PC-9 (cell line): ENCODE data around the gene GFRA1. TPM values are rescaled to one million over a fixed set of nuclear protein-coding genes. Genes with fewer than 3 reads are reported as not detected.

Experiments used
- BruUV-seq: library from RNA; stranded (reverse); fragments of 400-500 nt; replicated peaks from 2 replicates; lab custom pipeline; 2021; lab: Mats Ljungman, UMichigan
- CTCF ChIA-PET: fragments of 300-600 bp; sonication (Branson Sonifier 250); formaldehyde crosslinking; loops from one replicate; lab custom pipeline; 2022; ENCODE audit warnings: antibody characterized with exemption; lab: Charles Lee
- POLR2A ChIA-PET: fragments of 300-600 bp; sonication (Branson Sonifier 250); formaldehyde crosslinking; loops from one replicate; lab custom pipeline; 2022; ENCODE audit warnings: antibody characterized with exemption; ENCODE audit not compliant: unreplicated experiment; lab: Charles Lee
- DNase-seq, 2 experiments: peaks; one replicate each; pipeline versions ENCODE4 v3.0.0 to v3.0.0-alpha.2; 2015 to 2022; ENCODE audit warnings: mixed read lengths in 1 of 2
- H2AFZ ChIP-seq: fragments of 200-600 bp; sonication (generic); 2 replicates; pipeline ENCODE4 v1.8.1; 2017; ENCODE audit warnings: antibody characterized with exemption
- H3F3A ChIP-seq: fragments of 200-600 bp; sonication (generic); 2 replicates; pipeline ENCODE4 v1.8.1; 2017; ENCODE audit warnings: antibody characterized with exemption, mild to moderate bottlenecking, low read depth; ENCODE audit not compliant: insufficient read depth
- H3K27ac ChIP-seq: fragments of 200-600 bp; sonication (generic); 2 replicates; pipeline ENCODE4 v1.6.1; 2016; ENCODE audit warnings: mixed run types
- H3K27me3 ChIP-seq: fragments of 200-600 bp; sonication (generic); 2 replicates; pipeline ENCODE4 v1.6.1; 2016; ENCODE audit warnings: low read depth, mixed run types; ENCODE audit not compliant: insufficient read depth
- H3K36me3 ChIP-seq: fragments of 200-600 bp; sonication (generic); 2 replicates; pipeline ENCODE4 v1.6.1; 2016; ENCODE audit warnings: low read depth, mixed run types
- H3K4me1 ChIP-seq: fragments of 200-600 bp; sonication (generic); replicated peaks from 2 replicates; pipeline ENCODE4 v1.6.1; 2016; ENCODE audit warnings: mixed run types; ENCODE audit not compliant: insufficient read depth
- H3K4me2 ChIP-seq: fragments of 200-600 bp; sonication (generic); 2 replicates; pipeline ENCODE4 v1.6.1; 2017; ENCODE audit warnings: mixed run types
- H3K4me3 ChIP-seq: fragments of 200-600 bp; sonication (generic); 2 replicates; pipeline ENCODE4 v1.6.1; 2016; ENCODE audit warnings: mixed run types
- H3K79me2 ChIP-seq: fragments of 200-600 bp; sonication (generic); 2 replicates; pipeline ENCODE4 v1.6.1; 2017; ENCODE audit warnings: low read depth, mixed run types
- H3K9me2 ChIP-seq: fragments of 200-600 bp; sonication (generic); 2 replicates; pipeline ENCODE4 v1.8.1; 2017; ENCODE audit warnings: mild to moderate bottlenecking; ENCODE audit not compliant: insufficient read depth
- H3K9me3 ChIP-seq: fragments of 200-600 bp; sonication (generic); 2 replicates; pipeline ENCODE4 v1.8.1; 2016; ENCODE audit warnings: low read depth; ENCODE audit not compliant: insufficient read depth
- H4K20me1 ChIP-seq: fragments of 200-600 bp; sonication (generic); 2 replicates; pipeline ENCODE4 v1.8.1; 2017; ENCODE audit not compliant: insufficient read depth
- EZH2 ChIP-seq: fragments of 200-600 bp; sonication (generic); IDR thresholded peaks from 2 replicates; pipeline ENCODE4 v1.8.0; 2017; ENCODE audit warnings: antibody characterized with exemption, low read depth
- intact Hi-C: fragments of 100-400 bp; cut with micrococcal nuclease; formaldehyde crosslinking; loops from one replicate; pipeline ENCODE4 v1.10.0; 2022; ENCODE audit not compliant: unreplicated experiment
- total RNA-seq: library from RNA; stranded (reverse); gene quantifications from 2 replicates; pipeline ENCODE4 v1.2.3, GENCODE V29; 2021
- TF ChIP-seq, protein P1 (sequence below): fragments of 200-600 bp; sonication (generic); conservative IDR thresholded peaks from 2 replicates; pipeline ENCODE4 v1.6.1; 2017; ENCODE audit warnings: mixed run types, antibody characterized with exemption, mild to moderate bottlenecking, moderate library complexity

Gene GFRA1
- total RNA-seq, 1 experiment from 2014 or later: 0.11 TPM

DNA sequence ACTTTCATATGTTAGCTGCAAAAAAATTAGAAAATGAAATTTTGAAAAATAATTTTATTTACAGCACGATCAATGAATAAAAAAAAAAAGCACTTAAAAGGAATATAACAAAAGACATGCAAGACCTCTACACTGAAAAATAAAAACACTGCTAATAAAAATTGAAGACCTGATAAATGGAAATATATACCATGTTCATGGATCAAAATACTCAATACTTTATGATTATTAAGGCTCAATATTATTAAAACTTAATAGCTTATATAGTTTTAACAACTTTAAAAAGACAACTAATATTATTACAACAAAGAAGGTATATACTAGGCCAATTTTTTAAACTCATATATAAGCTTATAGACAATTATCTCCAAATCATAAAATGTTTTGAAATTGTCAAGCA lies 143.0 kb downstream of the GFRA1 start:
- BruUV-seq: no TSS peak
- Histone ChIP-seq H2AFZ (no peak overlapping the region), H4K20me1 (no peaks in the 10 kb centered on the region), H3K9me3 (no peaks in the 10 kb centered on the region), H3K27ac (no peak overlapping the region), H3K36me3 (no peaks in the 10 kb centered on the region), H3K79me2 (no peaks in the 10 kb centered on the region), H3K4me1 (no peaks in the 10 kb centered on the region), H3K4me2 (no peak overlapping the region), H3F3A (no peaks in the 10 kb centered on the region), H3K27me3 (0 out of 2 replicates have a peak, but pooled peaks cover 10% of the 10 kb centered on the region), H3K9me2 (no peaks in the 10 kb centered on the region), H3K4me3 (no peak overlapping the region)
- DNase-seq: no peak
- intact Hi-C loops: no loop called here
- POLR2A ChIA-PET: no interaction called here
- CTCF ChIA-PET: no interaction called here
- TF ChIP-seq, protein P1, sequence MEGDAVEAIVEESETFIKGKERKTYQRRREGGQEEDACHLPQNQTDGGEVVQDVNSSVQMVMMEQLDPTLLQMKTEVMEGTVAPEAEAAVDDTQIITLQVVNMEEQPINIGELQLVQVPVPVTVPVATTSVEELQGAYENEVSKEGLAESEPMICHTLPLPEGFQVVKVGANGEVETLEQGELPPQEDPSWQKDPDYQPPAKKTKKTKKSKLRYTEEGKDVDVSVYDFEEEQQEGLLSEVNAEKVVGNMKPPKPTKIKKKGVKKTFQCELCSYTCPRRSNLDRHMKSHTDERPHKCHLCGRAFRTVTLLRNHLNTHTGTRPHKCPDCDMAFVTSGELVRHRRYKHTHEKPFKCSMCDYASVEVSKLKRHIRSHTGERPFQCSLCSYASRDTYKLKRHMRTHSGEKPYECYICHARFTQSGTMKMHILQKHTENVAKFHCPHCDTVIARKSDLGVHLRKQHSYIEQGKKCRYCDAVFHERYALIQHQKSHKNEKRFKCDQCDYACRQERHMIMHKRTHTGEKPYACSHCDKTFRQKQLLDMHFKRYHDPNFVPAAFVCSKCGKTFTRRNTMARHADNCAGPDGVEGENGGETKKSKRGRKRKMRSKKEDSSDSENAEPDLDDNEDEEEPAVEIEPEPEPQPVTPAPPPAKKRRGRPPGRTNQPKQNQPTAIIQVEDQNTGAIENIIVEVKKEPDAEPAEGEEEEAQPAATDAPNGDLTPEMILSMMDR: no peak
- TF ChIP-seq EZH2: no peak

DNA sequence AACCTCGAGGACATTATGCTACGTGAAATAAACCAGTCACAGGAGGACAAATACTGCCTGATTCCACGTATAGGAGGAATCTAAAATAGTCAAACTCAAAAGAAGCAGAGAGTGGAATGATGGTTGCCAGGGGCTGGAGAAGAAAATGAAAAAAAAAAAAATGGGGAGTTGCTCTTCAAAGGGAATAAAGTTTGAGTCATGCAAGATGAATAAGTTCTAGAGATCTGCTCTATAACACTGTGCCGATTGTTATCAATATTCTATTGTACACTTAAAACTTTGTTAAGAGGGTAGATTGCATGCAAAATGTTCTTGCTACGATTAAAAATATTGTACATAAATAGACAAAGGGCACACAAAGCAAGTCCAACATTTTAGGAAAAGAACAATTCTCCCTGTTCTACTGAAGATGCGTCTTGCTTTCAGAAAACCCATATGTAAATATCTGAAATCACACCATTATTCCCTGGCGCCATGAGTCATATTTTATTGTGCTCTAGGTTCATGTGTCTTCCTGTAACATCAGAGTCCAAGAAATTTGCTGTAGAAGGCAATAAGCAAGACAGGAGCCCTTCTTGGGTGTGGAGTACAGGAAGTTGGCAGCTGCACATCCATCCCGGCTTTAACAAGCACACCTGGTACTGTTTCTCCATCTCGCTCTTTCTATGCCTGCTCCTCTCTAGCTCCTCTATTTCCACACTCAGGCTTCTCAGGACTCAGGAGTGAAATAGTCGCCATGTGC lies 145.9 kb downstream of the GFRA1 start:
- H3K79me2 ChIP-seq: no peaks in the 10 kb centered on the region
- no peaks in the 10 kb centered on the region for H3F3A ChIP-seq
- no peak overlapping the region for H3K4me3 ChIP-seq
- DNase-seq: no peak
- TF ChIP-seq, protein P1: no peak
- TF ChIP-seq EZH2: no peak
- no peaks in the 10 kb centered on the region for H3K4me1 ChIP-seq
- no peak overlapping the region for H3K4me2 ChIP-seq
- no TSS peak for BruUV-seq
- intact Hi-C loops: no loop called here
- no peak overlapping the region for H2AFZ ChIP-seq
- H3K9me3 ChIP-seq: no peaks in the 10 kb centered on the region
- no peak overlapping the region for H3K27ac ChIP-seq
- no peaks in the 10 kb centered on the region for H4K20me1 ChIP-seq
- peaks cover 14% of the 10 kb centered on the region; the same call in 1 of the 2 replicates for H3K27me3 ChIP-seq
- H3K9me2 ChIP-seq: no peaks in the 10 kb centered on the region
- H3K36me3 ChIP-seq: no peaks in the 10 kb centered on the region
- POLR2A ChIA-PET: no interaction called here
- CTCF ChIA-PET: no interaction called here

DNA sequence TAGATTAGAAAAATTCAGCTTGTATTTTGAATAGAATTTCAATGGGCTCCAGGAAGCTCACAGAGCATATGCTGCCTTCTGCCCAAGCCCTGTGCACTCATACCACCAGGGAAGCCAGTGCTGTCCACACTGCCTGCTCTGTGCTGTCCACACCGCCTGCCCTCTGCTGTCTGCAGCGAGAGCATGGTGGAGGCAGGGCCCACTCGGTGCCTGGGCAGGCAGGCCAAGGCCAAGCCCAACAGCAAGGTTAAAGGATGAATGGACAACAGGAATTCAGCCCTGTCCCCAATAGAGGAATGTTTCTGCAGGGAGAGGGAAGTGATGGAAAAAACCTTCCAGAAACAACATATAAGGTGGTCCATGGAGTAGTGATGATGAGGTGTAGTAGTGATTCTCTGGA lies 146.8 kb downstream of the GFRA1 start:
- Histone ChIP-seq H3F3A (no peaks in the 10 kb centered on the region), H3K9me3 (no peaks in the 10 kb centered on the region), H3K36me3 (no peaks in the 10 kb centered on the region), H3K9me2 (no peaks in the 10 kb centered on the region), H2AFZ (no peak overlapping the region), H3K27me3 (peaks cover 14% of the 10 kb centered on the region; the same call in 1 of the 2 replicates), H3K4me1 (no peaks in the 10 kb centered on the region), H3K27ac (no peak overlapping the region), H3K4me2 (no peak overlapping the region), H4K20me1 (no peaks in the 10 kb centered on the region), H3K79me2 (no peaks in the 10 kb centered on the region), H3K4me3 (no peak overlapping the region)
- BruUV-seq: no TSS peak
- ChIA-PET CTCF (no interaction called here), POLR2A (no interaction called here)
- TF ChIP-seq EZH2: no peak
- TF ChIP-seq, protein P1: no peak
- no peak for DNase-seq
- intact Hi-C loops: no loop called here
